MM.1S (cell line): Measurements from ENCODE around the gene WWTR1.

Experiments
- DNase-seq: peaks from one replicate; pipeline ENCODE4 v3.0.0-alpha.2; 2015
- H2AFZ ChIP-seq: fragments of 300-600 bp; sonication (generic); 2 replicates; pipeline ENCODE4 v1.6.0; 2016; ENCODE audit warnings: antibody characterized with exemption, low read length
- H3F3A ChIP-seq: fragments of 300-600 bp; sonication (generic); 2 replicates; pipeline ENCODE4 v1.6.1; 2016; ENCODE audit warnings: mild to moderate bottlenecking, antibody characterized with exemption, low read length, moderate library complexity, mixed read lengths; ENCODE audit not compliant: insufficient read depth
- H3K27ac ChIP-seq: fragments of 300-600 bp; sonication (generic); 2 replicates; pipeline ENCODE4 v1.5.1; 2016; ENCODE audit warnings: mild to moderate bottlenecking, low read length
- H3K27me3 ChIP-seq: fragments of 300-600 bp; sonication (generic); replicated peaks from 2 replicates; pipeline ENCODE4 v1.6.0; 2016; ENCODE audit warnings: low read length; ENCODE audit not compliant: insufficient read depth
- H3K36me3 ChIP-seq: fragments of 300-600 bp; sonication (generic); replicated peaks from 2 replicates; pipeline ENCODE4 v1.6.1; 2016; ENCODE audit warnings: mild to moderate bottlenecking, low read length, mixed read lengths; ENCODE audit not compliant: insufficient read depth
- H3K4me1 ChIP-seq: fragments of 300-600 bp; sonication (generic); 2 replicates; pipeline ENCODE4 v1.6.1; 2016; ENCODE audit warnings: low read length, mixed read lengths
- H3K4me2 ChIP-seq: fragments of 300-600 bp; sonication (generic); 2 replicates; pipeline ENCODE4 v1.6.0; 2016; ENCODE audit warnings: low read depth, low read length
- H3K4me3 ChIP-seq: fragments of 300-600 bp; sonication (generic); 2 replicates; pipeline ENCODE4 v1.5.1; 2016; ENCODE audit warnings: low read length, mixed read lengths
- H3K79me2 ChIP-seq: fragments of 300-600 bp; sonication (generic); 2 replicates; pipeline ENCODE4 v1.6.1; 2016; ENCODE audit warnings: mixed run types, low read length, mixed read lengths
- H3K9ac ChIP-seq: fragments of 300-600 bp; sonication (generic); 2 replicates; pipeline ENCODE4 v1.6.1; 2016; ENCODE audit warnings: low read length, mixed read lengths
- H3K9me2 ChIP-seq: fragments of 300-600 bp; sonication (generic); replicated peaks from 2 replicates; pipeline ENCODE4 v1.6.1; 2016; ENCODE audit warnings: mild to moderate bottlenecking, low read length, mixed read lengths; ENCODE audit not compliant: insufficient read depth
- H3K9me3 ChIP-seq: fragments of 300-600 bp; sonication (generic); replicated peaks from 2 replicates; pipeline ENCODE4 v1.6.1; 2016; ENCODE audit warnings: mild to moderate bottlenecking, low read length, mixed read lengths; ENCODE audit not compliant: insufficient read depth
- H4K20me1 ChIP-seq: fragments of 300-600 bp; sonication (generic); 2 replicates; pipeline ENCODE4 v1.6.1; 2016; ENCODE audit warnings: mild to moderate bottlenecking, low read length, moderate library complexity, mixed read lengths; ENCODE audit not compliant: insufficient read depth
- EZH2 ChIP-seq: fragments of 300-600 bp; sonication (generic); optimal IDR thresholded peaks from 2 replicates; pipeline ENCODE3; 2017; ENCODE audit warnings: low read depth, mild to moderate bottlenecking, antibody characterized with exemption, low read length, mixed read lengths
- EZH2phosphoT487 ChIP-seq: fragments of 300-600 bp; sonication (generic); IDR thresholded peaks from 2 replicates; pipeline ENCODE4 v1.6.1; 2018; ENCODE audit warnings: antibody characterized with exemption, low read length
- TF ChIP-seq, protein P1 (sequence below): fragments of 300-600 bp; sonication (generic); IDR thresholded peaks from 2 replicates; pipeline ENCODE4 v1.5.1; 2016; ENCODE audit warnings: antibody characterized with exemption, low read length, mixed read lengths

WWTR1 gene

DNA sequence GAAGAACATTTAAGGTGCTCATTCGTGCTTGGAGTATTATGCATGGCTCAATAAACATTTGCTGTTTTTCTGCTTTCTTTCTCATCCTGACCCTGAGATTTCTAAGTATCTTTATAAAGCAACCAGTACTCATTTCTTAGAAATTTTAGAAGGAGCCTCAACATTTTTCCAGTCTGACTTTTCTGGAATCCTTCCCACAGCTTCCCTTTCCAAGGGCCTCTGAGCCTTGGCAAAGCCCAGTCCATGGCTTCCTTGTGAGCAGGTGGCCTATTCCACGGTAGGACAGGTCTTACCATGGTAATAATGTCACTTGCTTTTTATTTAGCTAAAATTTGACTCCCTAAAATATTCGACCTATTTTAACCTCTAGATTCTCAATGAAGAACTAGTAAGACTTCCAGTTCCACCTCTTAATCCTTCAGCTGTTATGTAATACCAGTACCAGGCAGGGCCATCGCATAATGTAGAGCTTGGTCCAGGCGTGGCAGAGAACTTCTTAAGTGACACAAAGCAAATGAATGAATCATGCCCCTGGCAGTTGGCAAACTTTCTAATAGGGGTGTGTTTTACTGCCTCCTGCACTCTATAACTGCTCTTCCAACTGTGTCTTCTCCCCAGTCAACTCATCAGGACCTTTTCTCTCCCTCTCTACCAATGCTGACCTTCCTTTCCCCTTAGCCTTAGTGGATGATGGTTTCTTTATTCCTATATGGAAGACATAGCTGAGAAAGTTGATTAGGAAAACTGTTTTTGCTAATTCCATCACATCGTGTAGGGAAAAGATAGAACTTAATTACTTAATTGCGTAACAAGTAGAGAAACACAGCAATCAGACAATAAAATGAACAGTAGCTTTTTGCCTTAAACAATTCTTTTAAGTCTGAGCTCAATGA, 184.2 kb downstream of the WWTR1 start:
- H2AFZ ChIP-seq, result no peak overlapping the region
- no peaks in the 10 kb centered on the region for H3K79me2 ChIP-seq
- TF ChIP-seq EZH2 (no peak), EZH2phosphoT487 (no peak)
- TF ChIP-seq, protein P1, sequence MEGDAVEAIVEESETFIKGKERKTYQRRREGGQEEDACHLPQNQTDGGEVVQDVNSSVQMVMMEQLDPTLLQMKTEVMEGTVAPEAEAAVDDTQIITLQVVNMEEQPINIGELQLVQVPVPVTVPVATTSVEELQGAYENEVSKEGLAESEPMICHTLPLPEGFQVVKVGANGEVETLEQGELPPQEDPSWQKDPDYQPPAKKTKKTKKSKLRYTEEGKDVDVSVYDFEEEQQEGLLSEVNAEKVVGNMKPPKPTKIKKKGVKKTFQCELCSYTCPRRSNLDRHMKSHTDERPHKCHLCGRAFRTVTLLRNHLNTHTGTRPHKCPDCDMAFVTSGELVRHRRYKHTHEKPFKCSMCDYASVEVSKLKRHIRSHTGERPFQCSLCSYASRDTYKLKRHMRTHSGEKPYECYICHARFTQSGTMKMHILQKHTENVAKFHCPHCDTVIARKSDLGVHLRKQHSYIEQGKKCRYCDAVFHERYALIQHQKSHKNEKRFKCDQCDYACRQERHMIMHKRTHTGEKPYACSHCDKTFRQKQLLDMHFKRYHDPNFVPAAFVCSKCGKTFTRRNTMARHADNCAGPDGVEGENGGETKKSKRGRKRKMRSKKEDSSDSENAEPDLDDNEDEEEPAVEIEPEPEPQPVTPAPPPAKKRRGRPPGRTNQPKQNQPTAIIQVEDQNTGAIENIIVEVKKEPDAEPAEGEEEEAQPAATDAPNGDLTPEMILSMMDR, result no peak
- no peak for DNase-seq
- no peak overlapping the region for H3K4me2 ChIP-seq
- H3K27ac ChIP-seq, result no peak overlapping the region
- H3K4me1 ChIP-seq, result peaks cover 15% of the 10 kb centered on the region
- no peaks in the 10 kb centered on the region for H3K27me3 ChIP-seq
- H3F3A ChIP-seq, result no peaks in the 10 kb centered on the region
- H3K9ac ChIP-seq, result no peak overlapping the region
- H3K4me3 ChIP-seq, result no peak overlapping the region
- no peaks in the 10 kb centered on the region for H4K20me1 ChIP-seq
- H3K9me2 ChIP-seq, result no peaks in the 10 kb centered on the region
- no peaks in the 10 kb centered on the region for H3K9me3 ChIP-seq
- H3K36me3 ChIP-seq, result no peaks in the 10 kb centered on the region

DNA sequence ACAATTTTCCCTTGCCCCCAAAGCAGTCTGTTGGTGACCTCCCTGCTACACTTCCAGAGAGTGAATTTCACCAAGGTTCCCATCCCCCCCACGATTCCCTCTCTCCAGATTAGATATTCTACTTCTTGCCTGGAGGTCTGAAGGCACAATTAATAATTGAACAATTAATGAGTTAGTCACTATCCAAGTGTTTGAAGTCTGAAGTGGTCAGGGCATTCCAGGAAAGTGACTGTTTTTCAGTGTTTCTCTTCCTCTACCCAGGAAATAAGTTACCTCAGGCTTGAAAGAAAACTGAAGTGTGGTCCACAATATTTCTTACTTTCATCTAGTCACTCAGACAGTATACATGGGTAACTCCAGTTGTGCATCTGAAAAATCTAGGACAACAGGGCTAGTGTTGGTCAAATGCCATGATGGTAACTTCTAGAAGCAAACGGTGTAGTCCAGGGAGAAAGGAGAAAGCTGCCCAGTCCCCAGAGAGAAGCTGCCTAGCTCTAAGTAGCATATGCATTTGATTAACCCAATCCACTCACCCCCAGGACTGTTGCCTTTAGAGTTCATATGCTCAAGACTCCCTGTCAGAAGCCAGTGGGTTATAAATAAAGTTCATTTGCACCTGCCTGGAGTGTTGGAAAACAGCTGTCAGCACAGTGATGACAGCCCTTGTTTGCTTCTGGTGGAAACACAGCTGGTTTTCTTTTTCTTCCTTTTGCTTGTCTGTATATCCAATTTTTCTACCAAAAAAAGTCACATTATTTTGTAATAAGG, 185.6 kb downstream of the WWTR1 start:
- Histone ChIP-seq H4K20me1 (no peaks in the 10 kb centered on the region), H3F3A (no peaks in the 10 kb centered on the region), H3K27me3 (no peaks in the 10 kb centered on the region), H3K79me2 (no peaks in the 10 kb centered on the region), H3K9me2 (no peaks in the 10 kb centered on the region), H3K27ac (no peak overlapping the region), H2AFZ (peak overlapping the region; percentile 24; the same call in 1 of the 2 replicates), H3K4me2 (no peak overlapping the region), H3K4me3 (no peak overlapping the region), H3K36me3 (no peaks in the 10 kb centered on the region), H3K4me1 (peaks cover 23% of the 10 kb centered on the region), H3K9ac (no peak overlapping the region), H3K9me3 (no peaks in the 10 kb centered on the region)
- DNase-seq, result no peak
- TF ChIP-seq, protein P1, result no peak
- TF ChIP-seq EZH2phosphoT487, result no peak
- no peak for TF ChIP-seq EZH2

DNA sequence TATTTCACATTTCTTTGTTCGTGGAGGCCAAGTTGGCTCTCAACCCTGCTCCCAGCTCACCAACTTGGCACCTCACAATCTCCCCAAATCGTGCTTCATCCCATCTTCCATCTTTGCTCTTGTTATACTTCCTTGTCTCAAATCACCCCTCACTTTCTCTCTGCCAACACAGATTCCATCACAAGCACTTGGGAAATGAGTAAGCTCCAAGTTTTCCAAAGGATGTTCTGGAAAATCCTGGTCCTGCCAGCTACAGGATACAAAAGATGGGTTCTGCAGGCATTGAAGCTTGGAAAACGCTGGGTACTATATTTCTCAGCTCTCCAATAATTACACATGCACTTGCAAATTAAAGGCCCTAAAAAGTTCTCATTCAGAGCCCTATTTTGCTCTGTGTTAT, 187.4 kb downstream of the WWTR1 start:
- no peak overlapping the region for H3K9ac ChIP-seq
- no peak for TF ChIP-seq EZH2
- TF ChIP-seq, protein P1, result no peak
- no peak for TF ChIP-seq EZH2phosphoT487
- DNase-seq, result no peak

More for the DNA sequence above, 187.4 kb downstream of the WWTR1 start:
- Histone ChIP-seq H3K4me1 (peaks cover 23% of the 10 kb centered on the region), H3K79me2 (no peaks in the 10 kb centered on the region), H3K4me3 (no peak overlapping the region), H3K9me3 (no peaks in the 10 kb centered on the region), H2AFZ (no peak overlapping the region), H3K9me2 (no peaks in the 10 kb centered on the region), H4K20me1 (no peaks in the 10 kb centered on the region), H3K27me3 (no peaks in the 10 kb centered on the region), H3F3A (no peaks in the 10 kb centered on the region), H3K27ac (no peak overlapping the region), H3K36me3 (no peaks in the 10 kb centered on the region), H3K4me2 (no peak overlapping the region)
